ENCODE measurements around the gene ZNF280B. TPM values are rescaled to one million over a fixed set of nuclear protein-coding genes. Genes with fewer than 3 reads are reported as not detected.

Gene ZNF280B
- total RNA-seq, 3 donors from 2014 or later: 0.51 to 1.4 (median 0.64) TPM

DNA sequence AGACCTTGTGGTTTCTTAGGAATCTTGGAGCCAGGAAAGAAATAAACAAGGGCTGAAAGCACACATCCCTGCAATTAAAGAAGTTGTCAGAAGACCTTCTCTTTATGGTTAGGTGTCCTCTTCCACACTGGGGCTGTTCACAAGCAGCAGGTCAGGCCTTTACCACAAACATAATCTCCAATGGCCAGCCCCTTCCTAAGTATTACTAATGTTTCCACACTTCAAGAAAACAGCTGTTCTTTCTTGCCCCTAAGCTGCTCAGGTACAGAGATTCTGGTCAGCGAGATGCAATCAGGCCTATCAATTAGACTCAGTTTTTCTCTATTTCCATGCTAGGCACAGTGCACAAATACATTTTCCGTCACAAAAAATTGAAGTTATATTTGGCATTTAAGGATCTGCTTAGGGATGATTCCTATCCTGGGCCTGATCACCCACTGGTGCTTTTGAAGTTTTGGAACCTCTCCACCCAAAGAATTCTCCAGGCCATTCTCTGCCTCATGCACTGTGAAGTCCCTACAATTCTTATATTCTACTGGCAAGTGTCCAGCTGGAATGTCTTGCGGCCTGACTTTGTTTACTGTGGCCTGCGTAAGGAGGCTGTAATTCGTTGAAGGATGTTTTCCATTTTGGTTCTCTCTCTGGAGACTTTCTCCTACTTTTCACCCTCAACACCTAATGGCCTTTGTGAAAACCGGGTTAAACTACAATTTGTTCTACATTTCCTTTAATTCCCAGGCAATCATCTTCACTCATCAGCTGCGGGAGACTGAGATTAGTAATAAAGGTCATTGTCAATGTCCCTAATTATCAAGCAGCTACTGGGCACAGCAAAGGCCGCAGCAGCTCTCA is 45.4 kb upstream of the ZNF280B start:
- no peaks in the 10 kb centered on the region for H3K9me3 ChIP-seq
- no peaks in the 10 kb centered on the region for H3K36me3 ChIP-seq (ENCODE audit: low read depth)
- no peak overlapping the region for H3K4me3 ChIP-seq
- TF ChIP-seq, protein P1, sequence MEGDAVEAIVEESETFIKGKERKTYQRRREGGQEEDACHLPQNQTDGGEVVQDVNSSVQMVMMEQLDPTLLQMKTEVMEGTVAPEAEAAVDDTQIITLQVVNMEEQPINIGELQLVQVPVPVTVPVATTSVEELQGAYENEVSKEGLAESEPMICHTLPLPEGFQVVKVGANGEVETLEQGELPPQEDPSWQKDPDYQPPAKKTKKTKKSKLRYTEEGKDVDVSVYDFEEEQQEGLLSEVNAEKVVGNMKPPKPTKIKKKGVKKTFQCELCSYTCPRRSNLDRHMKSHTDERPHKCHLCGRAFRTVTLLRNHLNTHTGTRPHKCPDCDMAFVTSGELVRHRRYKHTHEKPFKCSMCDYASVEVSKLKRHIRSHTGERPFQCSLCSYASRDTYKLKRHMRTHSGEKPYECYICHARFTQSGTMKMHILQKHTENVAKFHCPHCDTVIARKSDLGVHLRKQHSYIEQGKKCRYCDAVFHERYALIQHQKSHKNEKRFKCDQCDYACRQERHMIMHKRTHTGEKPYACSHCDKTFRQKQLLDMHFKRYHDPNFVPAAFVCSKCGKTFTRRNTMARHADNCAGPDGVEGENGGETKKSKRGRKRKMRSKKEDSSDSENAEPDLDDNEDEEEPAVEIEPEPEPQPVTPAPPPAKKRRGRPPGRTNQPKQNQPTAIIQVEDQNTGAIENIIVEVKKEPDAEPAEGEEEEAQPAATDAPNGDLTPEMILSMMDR (IDR thresholded peaks at IDR 0.05): no peak
- no peaks in the 10 kb centered on the region for H3K4me1 ChIP-seq (ENCODE audit: low read depth)
- no peak for DNase-seq
- intact Hi-C loops (cut with DNase I, micrococcal nuclease): no loop called here
- ATAC-seq: no peak

DNA sequence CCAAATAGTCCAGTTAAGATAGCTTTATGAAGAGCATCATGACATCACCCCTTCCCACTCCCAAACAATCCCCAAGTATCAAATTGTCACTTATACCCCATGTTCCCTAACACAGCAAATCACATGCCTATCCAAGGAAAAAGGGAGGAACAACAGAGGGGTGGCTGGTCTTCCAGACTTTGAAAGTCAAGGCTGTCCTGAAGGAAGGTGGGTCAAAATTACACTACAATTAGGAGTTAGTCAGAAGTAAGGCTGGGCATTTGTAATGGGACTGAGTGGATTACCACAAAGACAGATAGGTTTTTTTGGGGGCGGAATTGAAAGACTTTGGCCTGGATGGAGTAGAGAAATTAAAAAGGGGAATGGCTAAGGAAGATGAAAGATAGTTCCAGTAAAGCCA is 44.6 kb upstream of the ZNF280B start:
- Histone ChIP-seq H3K4me1 (ENCODE audit: low read depth) (no peaks in the 10 kb centered on the region), H3K9me3 (no peaks in the 10 kb centered on the region), H3K4me3 (no peak overlapping the region), H3K36me3 (ENCODE audit: low read depth) (no peaks in the 10 kb centered on the region)
- no peak for ATAC-seq
- intact Hi-C loops (cut with DNase I, micrococcal nuclease): no loop called here
- TF ChIP-seq, protein P1 (IDR thresholded peaks at IDR 0.05): no peak
- DNase-seq: no peak

DNA sequence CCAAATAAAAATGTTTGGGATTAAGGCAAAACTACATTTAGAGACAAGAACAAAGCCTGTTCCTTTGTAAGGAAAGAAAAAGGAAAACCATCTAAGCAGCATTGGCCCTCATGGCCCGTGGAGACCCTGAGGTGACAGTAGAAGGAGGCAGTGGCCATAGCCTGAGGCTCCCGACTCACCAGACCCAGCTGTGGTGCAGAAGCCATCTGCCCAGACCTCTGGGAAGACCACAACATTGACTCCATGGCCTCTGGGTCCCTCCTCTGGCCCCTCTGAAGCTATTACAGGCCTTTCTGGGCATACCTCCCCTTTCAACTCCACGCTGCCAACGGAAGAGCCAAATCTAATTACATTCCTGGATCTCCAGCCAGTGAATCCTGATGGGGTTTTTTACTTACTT is 44.1 kb upstream of the ZNF280B start:
- intact Hi-C loops (cut with DNase I, micrococcal nuclease): no loop called here
- Histone ChIP-seq H3K9me3 (no peaks in the 10 kb centered on the region), H3K4me3 (no peak overlapping the region), H3K36me3 (ENCODE audit: low read depth) (no peaks in the 10 kb centered on the region), H3K4me1 (ENCODE audit: low read depth) (no peaks in the 10 kb centered on the region)
- TF ChIP-seq, protein P1 (IDR thresholded peaks at IDR 0.05): no peak
- DNase-seq (no peak), ATAC-seq (no peak)

DNA sequence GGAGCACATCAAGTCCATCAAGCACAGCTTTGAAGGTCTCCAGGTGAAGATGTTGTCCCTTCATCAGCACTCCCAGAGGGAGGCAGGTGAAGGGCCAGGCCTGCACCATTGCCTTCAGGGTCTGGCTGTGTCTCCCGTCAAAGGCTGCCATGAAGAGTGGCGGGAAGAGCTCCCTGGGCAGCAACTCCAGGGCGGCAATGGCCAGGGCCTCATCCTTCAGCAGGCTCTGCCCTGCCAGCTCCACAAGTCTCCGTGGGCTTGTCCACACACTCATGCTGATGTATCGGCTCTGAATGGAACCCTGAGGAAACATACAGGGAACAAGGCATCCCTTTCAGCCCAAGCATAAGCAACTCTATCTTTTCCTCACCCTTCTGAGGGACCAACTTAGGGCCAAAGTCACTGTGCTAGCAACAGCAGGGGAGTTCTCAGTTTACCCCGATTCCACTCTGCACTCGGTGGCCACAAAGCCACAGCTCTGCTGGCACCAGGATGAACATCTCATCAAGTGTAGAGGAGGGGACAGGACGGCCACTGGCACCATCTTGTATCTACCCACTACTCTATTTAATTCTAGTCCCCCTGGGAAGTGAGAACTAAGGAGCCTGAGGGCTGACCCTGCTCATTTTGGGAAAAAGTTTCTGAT is 42.4 kb upstream of the ZNF280B start:
- Histone ChIP-seq H3K9me3 (no peaks in the 10 kb centered on the region), H3K4me1 (ENCODE audit: low read depth) (no peaks in the 10 kb centered on the region), H3K36me3 (ENCODE audit: low read depth) (no peaks in the 10 kb centered on the region), H3K4me3 (no peak overlapping the region)
- intact Hi-C loops (cut with DNase I, micrococcal nuclease): no loop called here
- DNase-seq: no peak
- ATAC-seq: no peak
- TF ChIP-seq, protein P1 (IDR thresholded peaks at IDR 0.05): no peak

DNA sequence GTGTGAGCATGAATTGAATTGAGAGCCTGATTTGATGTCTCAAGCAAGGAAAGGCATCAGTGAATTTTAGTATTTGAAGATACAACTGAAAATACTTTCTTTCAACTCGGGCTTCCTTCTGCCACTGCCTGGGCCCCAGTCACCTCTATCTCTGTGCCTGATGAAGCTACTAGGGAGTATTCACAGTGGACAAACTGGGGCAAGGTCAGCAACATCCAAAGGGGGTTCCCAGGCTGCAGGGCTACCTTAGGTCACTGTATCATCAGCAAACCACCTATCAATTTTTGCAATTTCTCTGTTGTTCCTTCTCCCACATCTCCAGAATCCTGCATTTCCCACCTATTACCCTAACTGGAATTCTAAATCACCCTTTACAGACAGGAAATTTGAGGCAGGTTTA is 40.4 kb upstream of the ZNF280B start:
- Histone ChIP-seq H3K9me3 (no peaks in the 10 kb centered on the region), H3K4me3 (no peak overlapping the region), H3K36me3 (ENCODE audit: low read depth) (no peaks in the 10 kb centered on the region), H3K4me1 (ENCODE audit: low read depth) (no peaks in the 10 kb centered on the region)
- ATAC-seq (no peak), DNase-seq (no peak)
- TF ChIP-seq, protein P1 (IDR thresholded peaks at IDR 0.05): no peak
- intact Hi-C loops (cut with DNase I, micrococcal nuclease): no loop called here

Data from mucosa of descending colon (tissue), 3 donors.